GM10847 (cell line): Measurements from ENCODE around the gene GNB3.

Source experiments
- POLR2A ChIP-seq: IDR thresholded peaks from 2 replicates; pipeline ENCODE4 v1.6.1; 2011; ENCODE audit not compliant: insufficient read length; ENCODE audit errors: extremely low read depth

The GNB3 gene

DNA sequence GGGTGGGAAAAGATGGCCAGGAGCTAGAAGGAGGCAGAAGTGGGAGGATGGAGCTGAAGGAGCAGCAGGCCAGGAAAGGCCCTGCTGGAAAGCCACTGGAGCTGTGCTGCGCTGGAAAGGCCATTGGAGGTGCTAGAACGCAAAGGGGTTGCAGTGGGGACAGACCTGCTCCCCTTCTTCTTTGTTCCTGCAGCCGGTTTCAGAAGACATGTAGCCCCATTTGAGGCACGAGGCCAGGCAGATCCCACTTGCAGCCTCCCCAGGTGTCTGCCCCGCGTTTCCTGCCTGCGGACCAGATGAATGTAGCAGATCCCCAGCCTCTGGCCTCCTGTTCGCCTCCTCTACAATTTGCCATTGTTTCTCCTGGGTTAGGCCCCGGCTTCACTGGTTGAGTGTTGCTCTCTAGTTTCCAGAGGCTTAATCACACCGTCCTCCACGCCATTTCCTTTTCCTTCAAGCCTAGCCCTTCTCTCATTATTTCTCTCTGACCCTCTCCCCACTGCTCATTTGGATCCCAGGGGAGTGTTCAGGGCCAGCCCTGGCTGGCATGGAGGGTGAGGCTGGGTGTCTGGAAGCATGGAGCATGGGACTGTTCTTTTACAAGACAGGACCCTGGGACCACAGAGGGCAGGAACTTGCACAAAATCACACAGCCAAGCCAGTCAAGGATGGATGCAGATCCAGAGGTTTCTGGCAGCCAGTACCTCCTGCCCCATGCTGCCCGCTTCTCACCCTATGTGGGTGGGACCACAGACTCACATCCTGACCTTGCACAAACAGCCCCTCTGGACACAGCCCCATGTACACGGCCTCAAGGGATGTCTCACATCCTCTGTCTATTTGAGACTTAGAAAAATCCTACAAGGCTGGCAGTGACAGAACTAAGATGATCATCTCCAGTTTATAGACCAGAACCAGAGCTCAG is 21.4 kb upstream of the GNB3 start:
- TF ChIP-seq POLR2A, result no peak

DNA sequence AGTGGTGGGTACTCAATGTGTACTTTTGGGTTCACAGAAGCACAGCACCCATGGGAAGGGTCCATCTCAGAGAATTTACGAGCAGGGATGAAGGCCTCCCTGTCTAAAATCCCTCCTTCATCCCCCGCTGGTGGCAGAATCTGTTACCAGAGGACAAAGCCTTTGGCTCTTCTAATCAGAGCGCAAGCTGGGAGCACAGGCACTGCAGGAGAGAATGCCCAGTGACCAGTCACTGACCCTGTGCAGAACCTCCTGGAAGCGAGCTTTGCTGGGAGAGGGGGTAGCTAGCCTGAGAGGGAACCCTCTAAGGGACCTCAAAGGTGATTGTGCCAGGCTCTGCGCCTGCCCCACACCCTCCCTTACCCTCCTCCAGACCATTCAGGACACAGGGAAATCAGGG is 20.6 kb upstream of the GNB3 start:
- TF ChIP-seq POLR2A, result no peak

GRCh38 chr12:6821591-6822425 is 18.9 kb upstream of the GNB3 start, which contains the start of gene GPR162:
GPR162 (plus strand) TSS chr12:6821821; CDS start chr12:6823899, 2,078 bp downstream.
- no peak for TF ChIP-seq POLR2A

GRCh38 chr12:6822426-6823135 is 18.1 kb upstream of the GNB3 start:
- no peak for TF ChIP-seq POLR2A

DNA sequence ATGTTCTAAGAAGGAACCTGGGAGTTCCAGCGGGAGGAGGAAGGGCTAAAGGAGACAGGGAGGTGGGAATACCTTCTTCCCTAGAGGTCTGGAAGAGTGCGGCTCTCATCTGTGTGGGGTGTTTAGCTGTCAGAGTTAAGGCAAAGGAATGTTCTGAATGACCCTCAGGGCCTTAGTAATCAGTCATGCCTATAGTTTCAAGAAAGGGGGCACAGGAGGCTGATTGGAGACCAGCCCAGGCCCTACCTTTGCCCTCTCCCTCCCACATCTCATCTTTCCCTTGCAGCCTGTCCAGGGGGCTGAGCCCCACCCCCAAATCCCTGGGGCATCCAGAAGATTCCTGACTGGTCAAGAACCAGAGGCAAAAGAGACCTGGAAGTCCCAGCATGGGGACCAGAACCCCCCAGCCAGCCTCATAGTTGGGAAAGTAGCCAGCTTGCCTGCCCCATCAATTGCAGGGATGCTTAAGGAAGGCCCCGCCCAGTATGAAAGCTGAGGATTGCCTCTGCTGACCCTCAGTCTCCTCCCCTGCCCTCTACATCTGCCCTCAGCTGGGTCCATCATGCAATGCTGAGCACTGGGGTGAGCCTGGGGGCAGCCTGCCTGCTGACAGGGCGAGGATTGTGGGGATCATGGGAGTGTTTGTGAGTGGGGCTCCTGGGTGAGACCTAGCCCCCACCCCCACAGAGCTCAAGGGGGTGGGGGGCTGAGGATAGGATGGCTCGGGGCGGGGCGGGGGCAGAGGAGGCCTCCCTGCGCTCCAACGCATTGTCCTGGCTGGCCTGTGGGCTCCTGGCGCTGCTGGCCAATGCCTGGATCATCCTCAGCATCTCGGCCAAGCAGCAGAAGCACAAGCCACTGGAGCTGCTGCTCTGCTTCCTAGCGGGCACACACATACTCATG is 17.3 kb upstream of the GNB3 start:
- TF ChIP-seq POLR2A, result no peak

- TF ChIP-seq POLR2A, result no peak
These were observed 16.5 kb upstream of the GNB3 start for GRCh38 chr12:6824085-6824775.

- TF ChIP-seq POLR2A, result no peak
These were observed 15.8 kb upstream of the GNB3 start for GRCh38 chr12:6824901-6825381.

DNA sequence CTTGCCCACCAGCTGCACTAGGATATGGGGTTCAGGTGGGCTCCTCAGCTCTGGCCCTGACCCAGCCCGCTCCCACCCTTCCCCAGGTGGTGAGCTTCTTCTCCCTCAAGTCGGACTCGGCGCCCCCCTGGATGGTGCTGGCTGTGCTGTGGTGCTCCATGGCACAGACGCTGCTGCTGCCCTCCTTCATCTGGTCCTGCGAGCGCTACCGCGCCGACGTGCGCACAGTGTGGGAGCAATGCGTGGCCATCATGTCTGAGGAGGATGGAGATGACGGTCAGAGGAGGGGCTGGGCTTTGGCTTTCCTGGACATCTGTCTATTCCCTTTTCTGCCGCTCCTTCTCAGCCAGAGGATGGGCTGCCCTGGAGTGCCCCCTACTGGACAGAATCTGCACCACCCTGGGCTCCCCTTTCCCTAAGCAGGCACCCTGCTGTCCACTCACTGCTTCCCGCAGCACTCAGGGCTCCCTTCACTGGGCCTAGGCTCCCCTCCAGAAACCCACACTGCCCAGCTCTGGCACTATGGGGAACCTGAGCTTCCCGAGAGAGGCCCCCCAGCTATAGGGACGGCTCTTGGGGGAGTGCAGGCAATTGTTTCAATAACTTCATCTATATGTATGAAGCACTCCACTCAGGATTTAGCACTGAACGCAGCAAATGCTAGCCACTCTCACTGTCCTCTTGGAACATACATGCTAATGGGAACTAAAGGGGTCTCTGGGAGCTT is 15.2 kb upstream of the GNB3 start:
- no peak for TF ChIP-seq POLR2A

GRCh38 chr12:6826125-6826733 is 14.5 kb upstream of the GNB3 start:
- no peak for TF ChIP-seq POLR2A

GRCh38 chr12:6826734-6827436 is 13.8 kb upstream of the GNB3 start:
- TF ChIP-seq POLR2A, result no peak

GRCh38 chr12:6827437-6827911 is 13.3 kb upstream of the GNB3 start:
- no peak for TF ChIP-seq POLR2A
